ENCODE results near the gene LSM4.
A peak's percentile ranks its signal among the peaks of the same experiment; 100 is the strongest.

The LSM4 gene

GRCh38 chr19:18282021-18282787 is 40.7 kb downstream of the LSM4 start:
- TF ChIP-seq, protein P1, sequence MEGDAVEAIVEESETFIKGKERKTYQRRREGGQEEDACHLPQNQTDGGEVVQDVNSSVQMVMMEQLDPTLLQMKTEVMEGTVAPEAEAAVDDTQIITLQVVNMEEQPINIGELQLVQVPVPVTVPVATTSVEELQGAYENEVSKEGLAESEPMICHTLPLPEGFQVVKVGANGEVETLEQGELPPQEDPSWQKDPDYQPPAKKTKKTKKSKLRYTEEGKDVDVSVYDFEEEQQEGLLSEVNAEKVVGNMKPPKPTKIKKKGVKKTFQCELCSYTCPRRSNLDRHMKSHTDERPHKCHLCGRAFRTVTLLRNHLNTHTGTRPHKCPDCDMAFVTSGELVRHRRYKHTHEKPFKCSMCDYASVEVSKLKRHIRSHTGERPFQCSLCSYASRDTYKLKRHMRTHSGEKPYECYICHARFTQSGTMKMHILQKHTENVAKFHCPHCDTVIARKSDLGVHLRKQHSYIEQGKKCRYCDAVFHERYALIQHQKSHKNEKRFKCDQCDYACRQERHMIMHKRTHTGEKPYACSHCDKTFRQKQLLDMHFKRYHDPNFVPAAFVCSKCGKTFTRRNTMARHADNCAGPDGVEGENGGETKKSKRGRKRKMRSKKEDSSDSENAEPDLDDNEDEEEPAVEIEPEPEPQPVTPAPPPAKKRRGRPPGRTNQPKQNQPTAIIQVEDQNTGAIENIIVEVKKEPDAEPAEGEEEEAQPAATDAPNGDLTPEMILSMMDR (conservative IDR thresholded peaks at IDR 0.05; ENCODE audit: low read depth, low read length): no peak
- H3K4me3 ChIP-seq (ENCODE audit: low read depth, low read length): peak overlapping the region; percentile 53
- no peak for DNase-seq (ENCODE audit: low read depth)

GRCh38 chr19:18281082-18282020 is 41.5 kb downstream of the LSM4 start, which contains the start of gene JUND:
TSS of gene JUND (minus strand) at chr19:18281622. CDS start at chr19:18281484, 138 bp downstream.
- TF ChIP-seq, protein P1 (conservative IDR thresholded peaks at IDR 0.05; ENCODE audit: low read depth, low read length): no peak
- peak; percentile 99 for DNase-seq (ENCODE audit: low read depth)
- peak within 1 kb of the TSS; percentile 99 for H3K4me3 ChIP-seq (ENCODE audit: low read depth, low read length)

- DNase-seq (ENCODE audit: low read depth): peak; percentile 74
- peak overlapping the region; percentile 99 for H3K4me3 ChIP-seq (ENCODE audit: low read depth, low read length)
- TF ChIP-seq, protein P1 (conservative IDR thresholded peaks at IDR 0.05; ENCODE audit: low read depth, low read length): no peak
These were observed 42.4 kb downstream of the LSM4 start for GRCh38 chr19:18280247-18281081.

DNA sequence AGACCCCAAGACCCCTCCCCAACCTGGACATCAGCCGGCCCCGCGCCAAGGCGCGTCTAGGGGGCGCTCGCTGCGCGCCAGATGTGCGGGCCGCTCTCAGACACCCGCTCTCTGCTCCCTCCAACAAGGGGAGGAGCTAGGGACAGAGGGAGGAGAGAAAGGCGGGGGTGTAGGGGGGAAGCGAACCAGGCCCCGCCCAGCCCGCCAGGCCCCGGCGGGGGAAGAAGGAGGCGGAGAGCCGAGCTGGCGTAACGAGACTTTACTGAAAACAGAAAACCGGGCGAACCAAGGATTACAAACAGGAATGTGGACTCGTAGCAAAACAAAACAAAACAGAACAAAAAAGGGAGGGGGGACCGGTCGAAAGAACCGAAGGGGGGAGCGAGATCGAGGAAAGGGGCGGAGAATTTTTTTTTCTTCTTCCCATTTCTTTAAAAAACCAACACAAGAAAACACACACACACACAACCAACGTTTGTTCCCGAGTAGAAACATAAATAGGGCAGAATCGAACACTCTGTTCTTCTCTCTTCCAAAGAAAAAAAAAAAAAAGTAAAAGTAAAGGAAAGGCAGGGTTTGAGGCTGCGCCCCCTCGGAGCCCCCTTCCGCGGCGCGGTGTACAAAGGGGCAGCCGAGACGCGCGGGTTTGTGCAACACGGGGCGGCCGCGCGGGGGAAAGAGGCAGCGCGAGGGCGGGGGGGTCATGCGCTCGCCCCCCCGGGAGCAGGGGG is 43.2 kb downstream of the LSM4 start:
- TF ChIP-seq, protein P1 (conservative IDR thresholded peaks at IDR 0.05; ENCODE audit: low read depth, low read length): peak; percentile 95
- peak overlapping the region; percentile 99 for H3K4me3 ChIP-seq (ENCODE audit: low read depth, low read length)
- peak; percentile 97 for DNase-seq (ENCODE audit: low read depth)

- DNase-seq (ENCODE audit: low read depth): peak; percentile 34
- peak overlapping the region; percentile 99 for H3K4me3 ChIP-seq (ENCODE audit: low read depth, low read length)
- TF ChIP-seq, protein P1 (conservative IDR thresholded peaks at IDR 0.05; ENCODE audit: low read depth, low read length): no peak
These were observed 43.7 kb downstream of the LSM4 start for GRCh38 chr19:18279266-18279515.
